A375 (cell line): Measurements from ENCODE around the gene COL23A1. TPM values are rescaled to one million over a fixed set of nuclear protein-coding genes. Genes with fewer than 3 reads are reported as not detected.

Experiments used
- small RNA-seq: library from RNA; depleted of rRNA; stranded (forward); fragments of <200 nt; gene quantifications from one replicate; pipeline ENCODE3, GENCODE V24; 2014
- total RNA-seq: library from RNA; depleted of rRNA; stranded (reverse); fragments of >200 nt; shearing (Covaris generic); gene quantifications from 2 replicates; pipeline ENCODE4 v1.2.3, GENCODE V29; 2014; rRNA removed

Gene COL23A1
- total RNA-seq: not detected in 2 replicates

DNA sequence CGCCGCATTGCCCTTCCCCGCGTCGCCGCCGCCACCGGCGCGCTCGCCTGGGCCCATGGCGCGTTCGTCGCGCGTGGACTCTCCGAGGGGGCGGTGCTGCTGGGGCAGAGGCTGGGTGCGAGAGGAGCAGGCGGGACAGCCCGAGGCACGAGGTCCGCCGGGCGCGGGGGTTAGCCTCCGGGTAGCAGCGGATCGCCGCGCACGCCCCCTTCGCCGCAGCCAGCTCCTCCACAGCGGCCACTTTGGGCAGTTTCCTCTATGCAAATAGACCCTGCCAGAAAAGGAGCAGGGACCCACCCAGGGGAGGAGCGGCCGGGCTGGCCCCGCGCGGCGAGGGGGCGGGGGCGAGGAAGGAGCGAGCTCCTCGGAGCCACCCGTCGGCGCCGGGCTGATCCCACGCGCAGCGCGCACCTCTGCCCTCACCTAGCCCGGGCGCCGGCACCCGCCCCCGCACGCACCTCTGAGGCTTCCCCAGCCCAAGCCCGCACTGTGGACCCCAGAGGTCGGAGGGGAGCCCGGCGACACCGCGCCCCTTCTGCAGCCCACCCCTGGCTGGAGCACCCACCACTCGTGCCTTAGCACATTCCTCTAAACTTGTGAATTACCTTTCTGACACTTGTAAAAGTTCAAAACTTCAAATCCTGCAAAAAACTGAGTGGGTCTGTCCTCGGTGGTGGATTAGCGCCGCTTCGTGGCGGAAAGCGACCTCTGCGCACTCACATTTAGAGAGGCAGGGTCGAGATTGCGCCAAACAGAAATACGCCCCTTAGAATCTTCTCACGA is at the start of gene COL23A1:
Gene COL23A1 (minus strand): TSS at position 253 of the 783 bp plus-strand sequence.

DNA sequence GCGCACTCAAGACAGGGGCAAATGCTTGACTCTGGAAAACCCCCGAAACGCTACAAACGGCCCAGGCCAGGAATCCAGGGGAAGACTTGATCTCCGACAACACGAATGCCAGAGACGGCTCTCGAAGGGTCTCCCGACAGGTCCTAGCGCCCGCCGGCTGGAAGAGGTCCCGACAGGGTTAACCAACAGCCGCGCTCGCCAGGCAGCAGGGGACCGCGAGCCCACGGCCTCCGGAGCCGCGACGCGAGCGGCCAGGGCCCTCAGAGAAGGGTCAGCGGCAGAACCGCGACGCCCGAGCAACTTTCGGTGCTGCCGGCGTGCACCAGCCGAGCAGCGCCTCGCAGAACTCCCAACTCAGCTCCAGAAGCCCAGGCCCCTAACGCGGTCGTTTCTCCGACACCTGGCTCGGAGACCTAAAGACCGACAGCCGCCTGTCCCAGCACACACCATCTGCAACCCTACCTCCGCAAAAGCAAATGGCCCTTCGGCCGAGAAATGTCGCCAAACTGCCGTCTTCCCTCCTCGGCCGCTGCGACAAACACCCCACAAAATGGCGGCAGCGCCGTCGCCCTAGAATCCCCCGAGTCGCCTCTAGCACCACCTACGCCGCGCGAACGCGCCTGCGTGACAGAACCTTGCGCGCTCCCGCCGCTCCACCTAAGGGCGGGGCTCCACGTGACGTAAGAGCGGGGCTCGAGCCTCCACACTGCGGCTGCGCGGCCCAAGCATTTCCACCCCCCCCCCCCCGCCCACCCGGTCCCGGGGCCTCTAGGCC is 36.5 kb upstream of the COL23A1 start, which contains the start of gene CLK4:
Gene CLK4 (minus strand): TSS at position 567 of the 775 bp plus-strand sequence. CDS start 3,634 bp downstream, outside the sequence.

DNA sequence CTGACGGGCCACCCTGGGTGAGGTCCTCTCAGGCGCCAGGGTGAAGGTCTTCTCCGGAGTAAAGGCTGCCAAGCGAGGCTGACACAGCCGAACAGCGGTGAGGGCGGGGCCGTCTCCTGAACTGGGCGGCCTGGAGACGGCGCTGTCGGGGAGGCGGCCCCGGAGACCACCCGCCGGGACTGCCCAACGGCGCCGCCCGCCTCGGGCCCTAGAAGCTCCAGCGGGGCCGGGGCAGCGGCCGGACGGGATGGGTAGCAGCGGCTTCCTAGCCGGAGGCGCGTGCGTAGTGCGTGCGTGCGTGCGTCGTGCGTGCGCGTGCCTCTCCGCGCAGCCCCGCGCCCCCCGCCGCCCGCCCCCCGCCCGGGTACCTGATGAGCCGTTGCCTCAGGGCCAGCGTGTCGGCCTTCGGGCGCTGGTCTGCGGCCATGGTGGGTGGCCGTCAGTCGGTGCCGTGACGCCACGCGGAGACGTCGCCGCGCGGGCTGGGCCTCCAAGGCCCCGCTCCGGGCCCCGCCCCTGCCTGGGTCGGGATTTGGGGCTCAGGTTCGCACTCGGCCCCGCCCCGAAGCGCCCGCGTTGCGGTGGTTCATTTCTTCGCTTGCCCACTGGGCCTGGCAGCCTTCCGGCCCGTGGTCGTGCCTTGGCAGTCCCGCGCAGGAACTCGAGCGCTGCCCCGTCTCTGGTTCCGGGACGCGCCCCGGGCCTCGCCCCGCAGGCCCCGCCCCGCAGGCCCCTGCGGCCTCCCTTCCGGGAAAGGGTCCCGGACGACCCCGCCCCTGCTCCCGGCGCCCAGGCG is 357.9 kb downstream of the COL23A1 start, which contains the start of gene PHYKPL:
Gene PHYKPL (minus strand): TSS at position 679 of the 796 bp plus-strand sequence. CDS start 252 bp downstream, at position 427.

DNA sequence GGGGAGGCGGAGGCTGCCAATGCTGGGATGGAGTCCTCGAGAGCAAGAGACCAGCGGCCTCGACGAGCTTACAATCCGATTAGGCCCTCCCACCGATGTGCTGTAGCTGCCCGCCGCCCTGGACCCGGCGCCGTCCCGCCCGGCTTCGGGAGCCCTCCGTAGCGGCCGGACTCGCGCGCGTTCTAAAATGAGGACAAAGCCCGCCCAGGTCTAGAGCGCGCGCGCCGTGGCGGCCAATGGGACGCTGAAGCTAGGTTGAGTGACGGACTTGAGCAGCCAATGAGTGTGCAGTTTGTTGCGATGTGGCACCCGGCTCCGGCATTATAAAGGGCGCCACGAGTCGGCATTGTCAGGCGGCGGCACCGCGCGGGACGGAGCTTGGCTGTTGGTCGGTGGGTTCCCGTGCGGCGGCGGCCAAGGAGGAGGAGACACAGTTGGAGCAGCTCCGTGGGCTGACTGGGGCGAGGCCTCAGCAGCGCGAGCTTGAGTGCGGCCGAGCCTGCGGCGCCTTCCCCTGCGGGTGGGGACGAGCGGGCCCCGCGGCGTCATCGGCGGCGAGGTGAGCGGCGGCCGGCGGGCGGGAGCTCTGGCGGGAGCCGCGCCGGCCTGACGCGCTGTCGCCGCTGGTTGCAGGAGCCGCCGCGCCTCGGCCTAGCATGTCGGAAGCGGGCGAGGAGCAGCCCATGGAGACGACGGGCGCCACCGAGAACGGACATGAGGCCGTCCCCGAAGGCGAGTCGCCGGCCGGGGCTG is 385.8 kb downstream of the COL23A1 start, which contains the start of gene HNRNPAB:
Gene HNRNPAB (plus strand): TSS at position 352 of the 753 bp plus-strand sequence. CDS start 305 bp downstream, at position 657.

Small RNA genes within 50 kb of the gene (small RNA-seq; reads per million reads assigned to genes)
- gene RN7SKP70 (not detected), gene RN7SL646P (not detected)

Other genes starting within 250 kb of the COL23A1 start
- gene CLK4, start 36.7 kb upstream of the COL23A1 start, total RNA-seq: 17.4 and 20.6 TPM in 2 replicates
- gene ZNF354A, start 140.3 kb upstream of the COL23A1 start, total RNA-seq: 9.4 and 12.0 TPM in 2 replicates